ENCODE results near the gene IL1R1. TPM values are rescaled to one million over a fixed set of nuclear protein-coding genes. Genes with fewer than 3 reads are reported as not detected.
"Not testable (repeated sequence)": the region's sequence is repeated elsewhere in the genome, so short reads cannot be mapped to it uniquely, and the experiment has no call there.

The IL1R1 gene
- total and polyA plus RNA-seq, 2 donors: 34.9 to 72.7 TPM

DNA sequence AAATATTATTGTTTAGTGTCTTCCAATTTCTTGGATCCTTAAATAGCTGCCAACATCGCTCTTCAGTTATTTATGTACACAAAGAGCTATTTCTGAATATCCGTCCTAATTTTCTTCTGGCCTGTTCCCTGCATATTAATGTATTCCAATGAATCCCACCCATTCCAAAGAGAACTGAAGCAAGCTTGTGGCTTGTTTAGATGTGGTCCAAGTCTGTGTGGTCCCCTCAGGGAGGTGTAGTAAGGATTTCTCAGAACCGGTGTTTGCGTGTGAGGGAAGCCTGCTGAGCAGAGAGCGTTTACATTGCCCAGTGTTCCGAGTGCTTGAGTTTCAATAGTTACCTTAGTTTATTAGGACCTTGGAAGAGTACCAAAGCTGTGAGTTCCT, 25.1 kb upstream of the IL1R1 start:
- H3K4me3 ChIP-seq (ENCODE audit: low read depth, low read length): no peak overlapping the region
- DNase-seq (ENCODE audit: extremely low spot score): no peak
- 54% methylated on average over 6 of the region's 6 CpGs for WGBS
- no peaks in the 10 kb centered on the region for H3K36me3 ChIP-seq (ENCODE audit: insufficient read depth)
- H3K27ac ChIP-seq (ENCODE audit: low read depth): no peak overlapping the region
- H3K4me1 ChIP-seq (ENCODE audit: insufficient read depth): peaks cover 3% of the 10 kb centered on the region

DNA sequence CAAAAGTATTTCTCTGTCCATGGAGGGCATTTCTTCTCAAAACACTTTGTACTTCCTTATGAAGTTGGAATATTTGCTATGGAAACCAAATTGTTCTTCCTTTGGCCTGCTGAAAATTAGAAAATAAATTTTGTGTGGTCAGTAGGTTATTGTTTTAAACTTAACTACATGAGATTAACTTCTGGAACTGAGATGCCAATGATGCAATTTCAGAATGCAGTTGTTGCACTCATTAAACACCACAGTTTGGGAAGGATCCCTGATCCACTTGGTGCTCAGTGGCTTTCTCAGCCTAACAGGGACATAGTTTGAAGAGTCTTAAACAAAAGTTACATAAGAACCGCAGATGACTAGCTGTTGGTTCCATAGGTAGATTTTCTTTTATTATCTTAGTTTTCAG, 23.3 kb upstream of the IL1R1 start:
- Histone ChIP-seq H3K4me3 (ENCODE audit: low read depth, low read length) (no peak overlapping the region), H3K27ac (ENCODE audit: low read depth) (no peak overlapping the region), H3K36me3 (ENCODE audit: insufficient read depth) (no peaks in the 10 kb centered on the region), H3K4me1 (ENCODE audit: insufficient read depth) (peaks cover 3% of the 10 kb centered on the region)
- 97% methylated on average over 1 of the region's 1 CpG for WGBS
- DNase-seq (ENCODE audit: extremely low spot score): no peak

- Histone ChIP-seq H3K36me3 (ENCODE audit: insufficient read depth) (no peaks in the 10 kb centered on the region), H3K4me1 (ENCODE audit: insufficient read depth) (peaks cover 3% of the 10 kb centered on the region), H3K4me3 (ENCODE audit: low read depth, low read length) (no peak overlapping the region), H3K27ac (ENCODE audit: low read depth) (no peak overlapping the region)
- WGBS: 90% methylated on average over 5 of the region's 5 CpGs
- DNase-seq (ENCODE audit: extremely low spot score): no peak
These were observed 22.3 kb upstream of the IL1R1 start for GRCh38 chr2:102120261-102120660.

GRCh38 chr2:102120701-102121159, 21.8 kb upstream of the IL1R1 start:
- Histone ChIP-seq H3K27ac (ENCODE audit: low read depth) (no peak overlapping the region), H3K36me3 (ENCODE audit: insufficient read depth) (no peaks in the 10 kb centered on the region), H3K4me1 (ENCODE audit: insufficient read depth) (peaks cover 2% of the 10 kb centered on the region), H3K4me3 (ENCODE audit: low read depth, low read length) (no peak overlapping the region)
- WGBS: 91% methylated on average over 6 of the region's 6 CpGs
- DNase-seq (ENCODE audit: extremely low spot score): no peak

GRCh38 chr2:102122115-102122514, 20.4 kb upstream of the IL1R1 start:
- Histone ChIP-seq H3K4me1 (ENCODE audit: insufficient read depth) (peaks cover 2% of the 10 kb centered on the region), H3K27ac (ENCODE audit: low read depth) (no peak overlapping the region), H3K36me3 (ENCODE audit: insufficient read depth) (no peaks in the 10 kb centered on the region), H3K4me3 (ENCODE audit: low read depth, low read length) (no peak overlapping the region)
- DNase-seq (ENCODE audit: extremely low spot score): no peak
- 63% methylated on average over 3 of the region's 3 CpGs for WGBS

DNA sequence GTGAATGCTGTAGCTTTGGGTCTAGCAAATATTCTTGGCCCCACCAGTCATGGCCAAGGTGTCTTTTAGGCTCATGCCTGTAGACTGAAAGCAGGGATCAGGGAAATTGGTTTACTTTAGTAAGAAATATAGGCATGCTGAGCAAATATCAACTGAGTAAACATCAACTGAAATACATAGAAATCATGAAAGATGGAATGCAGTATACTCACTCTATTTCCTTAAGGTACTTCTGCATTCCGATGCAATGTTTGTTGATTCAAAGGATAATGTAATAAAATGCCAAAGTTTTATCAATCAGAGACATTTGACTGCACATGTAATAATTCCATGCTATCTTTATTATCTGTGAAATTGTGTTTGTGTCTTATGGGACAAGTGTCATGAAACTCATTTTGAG, 19.6 kb upstream of the IL1R1 start:
- H3K27ac ChIP-seq (ENCODE audit: low read depth): no peak overlapping the region
- 88% methylated on average over 1 of the region's 1 CpG for WGBS
- H3K36me3 ChIP-seq (ENCODE audit: insufficient read depth): no peaks in the 10 kb centered on the region
- no peak for DNase-seq (ENCODE audit: extremely low spot score)
- peaks cover 2% of the 10 kb centered on the region for H3K4me1 ChIP-seq (ENCODE audit: insufficient read depth)
- H3K4me3 ChIP-seq (ENCODE audit: low read depth, low read length): no peak overlapping the region

DNA sequence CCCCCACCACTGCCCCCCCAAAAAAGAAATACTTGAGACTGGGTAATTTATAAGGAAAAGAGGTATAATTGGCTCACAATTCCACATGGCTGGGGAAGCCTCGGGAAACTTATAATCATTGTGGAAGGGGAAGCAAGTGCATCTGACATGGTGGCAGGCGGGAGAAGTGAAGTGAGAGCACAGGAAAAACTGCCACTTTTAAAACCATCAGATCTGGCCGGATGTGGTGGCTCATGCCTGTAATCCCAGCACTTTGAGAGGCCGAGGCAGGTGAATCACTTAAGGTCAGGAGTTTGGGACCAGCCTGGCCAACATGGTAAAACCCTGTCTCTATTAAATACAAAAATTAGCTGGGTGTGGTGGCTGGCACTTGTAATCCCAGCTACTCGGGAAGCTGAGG, 18.1 kb upstream of the IL1R1 start:
- not testable (repeated sequence) for H3K27ac ChIP-seq (ENCODE audit: low read depth); H3K4me1 ChIP-seq (ENCODE audit: insufficient read depth)
- WGBS: 95% methylated on average over 5 of the region's 5 CpGs

DNA sequence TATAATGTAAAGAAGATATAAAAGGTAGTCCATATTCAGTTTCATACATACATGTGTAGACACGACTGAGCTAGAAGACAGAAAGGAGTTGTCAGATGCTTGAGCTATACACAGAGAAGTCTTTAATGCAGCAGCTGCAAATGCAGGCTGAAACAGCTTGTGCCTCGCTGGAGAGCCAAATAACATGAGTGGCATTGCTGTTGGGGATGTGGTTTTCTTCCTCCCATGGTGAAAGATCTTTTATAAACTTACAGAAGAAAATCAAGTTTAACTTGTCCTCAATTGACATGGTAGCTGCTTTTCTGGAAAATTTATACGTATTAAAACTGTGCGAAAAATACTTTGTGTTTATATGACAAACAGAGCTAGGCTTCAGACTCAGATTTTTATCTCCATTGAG, 16.4 kb upstream of the IL1R1 start:
- H3K36me3 ChIP-seq (ENCODE audit: insufficient read depth): no peaks in the 10 kb centered on the region
- 67% methylated on average over 4 of the region's 4 CpGs for WGBS
- no peak for DNase-seq (ENCODE audit: extremely low spot score)

More for the DNA sequence above, 18.1 kb upstream of the IL1R1 start:
- not testable (repeated sequence) for DNase-seq (ENCODE audit: extremely low spot score); H3K36me3 ChIP-seq (ENCODE audit: insufficient read depth); H3K4me3 ChIP-seq (ENCODE audit: low read depth, low read length)

GRCh38 chr2:102126660-102127059, 15.9 kb upstream of the IL1R1 start:
- DNase-seq (ENCODE audit: extremely low spot score): no peak
- no peak overlapping the region for H3K27ac ChIP-seq (ENCODE audit: low read depth)
- H3K4me1 ChIP-seq (ENCODE audit: insufficient read depth): peaks cover 1% of the 10 kb centered on the region
- no peaks in the 10 kb centered on the region for H3K36me3 ChIP-seq (ENCODE audit: insufficient read depth)
- 96% methylated on average over 2 of the region's 2 CpGs for WGBS
- no peak overlapping the region for H3K4me3 ChIP-seq (ENCODE audit: low read depth, low read length)

More for the DNA sequence above, 16.4 kb upstream of the IL1R1 start:
- peaks cover 1% of the 10 kb centered on the region for H3K4me1 ChIP-seq (ENCODE audit: insufficient read depth)
- no peak overlapping the region for H3K4me3 ChIP-seq (ENCODE audit: low read depth, low read length)
- H3K27ac ChIP-seq (ENCODE audit: low read depth): no peak overlapping the region

GRCh38 chr2:102129082-102129481, 13.5 kb upstream of the IL1R1 start:
- no peak overlapping the region for H3K27ac ChIP-seq (ENCODE audit: low read depth)
- whole genome bisulfite sequencing: 95% methylated on average over 1 of the region's 1 CpG
- H3K36me3 ChIP-seq (ENCODE audit: insufficient read depth): no peaks in the 10 kb centered on the region
- no peak overlapping the region for H3K4me3 ChIP-seq (ENCODE audit: low read depth, low read length)
- H3K4me1 ChIP-seq (ENCODE audit: insufficient read depth): peaks cover 1% of the 10 kb centered on the region
- no peak for DNase-seq (ENCODE audit: extremely low spot score)

DNA sequence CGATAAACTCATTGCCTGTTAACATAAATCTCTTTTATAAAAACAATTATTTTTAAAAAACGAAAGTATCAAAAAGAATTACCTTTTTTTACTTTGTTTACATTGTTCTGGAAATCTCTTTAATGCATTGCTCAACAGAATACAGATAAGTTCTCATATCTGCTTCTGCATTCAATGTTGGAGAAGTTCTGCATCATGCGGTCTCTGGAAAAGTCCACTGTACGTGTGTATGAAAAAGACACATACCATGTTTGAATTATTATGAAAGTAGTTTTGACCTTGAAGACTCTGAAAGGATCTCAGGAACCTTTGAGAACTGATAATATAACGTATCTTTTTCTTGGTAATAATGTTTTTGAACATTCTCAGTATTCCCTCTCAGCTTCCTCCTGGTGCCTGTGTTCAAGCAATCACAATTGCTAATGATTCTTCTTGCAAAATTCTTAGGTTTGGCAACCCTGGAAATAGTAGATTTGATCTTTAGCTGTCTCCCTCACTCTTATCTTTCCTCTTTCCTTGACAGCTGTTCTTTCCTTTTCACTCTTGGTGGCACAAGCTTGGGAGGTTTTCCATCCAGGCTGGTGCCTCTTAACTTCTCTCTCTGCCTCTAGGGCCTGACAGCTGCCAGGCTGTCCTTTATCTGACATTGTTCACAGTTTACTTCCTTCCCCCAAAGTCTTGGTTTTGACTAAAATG, 12.4 kb upstream of the IL1R1 start:
- Histone ChIP-seq H3K4me1 (ENCODE audit: insufficient read depth) (peaks cover 1% of the 10 kb centered on the region), H3K36me3 (ENCODE audit: insufficient read depth) (no peaks in the 10 kb centered on the region), H3K4me3 (ENCODE audit: low read depth, low read length) (no peak overlapping the region), H3K27ac (ENCODE audit: low read depth) (no peak overlapping the region)
- no peak for DNase-seq (ENCODE audit: extremely low spot score)
- WGBS: 82% methylated on average over 5 of the region's 5 CpGs

DNA sequence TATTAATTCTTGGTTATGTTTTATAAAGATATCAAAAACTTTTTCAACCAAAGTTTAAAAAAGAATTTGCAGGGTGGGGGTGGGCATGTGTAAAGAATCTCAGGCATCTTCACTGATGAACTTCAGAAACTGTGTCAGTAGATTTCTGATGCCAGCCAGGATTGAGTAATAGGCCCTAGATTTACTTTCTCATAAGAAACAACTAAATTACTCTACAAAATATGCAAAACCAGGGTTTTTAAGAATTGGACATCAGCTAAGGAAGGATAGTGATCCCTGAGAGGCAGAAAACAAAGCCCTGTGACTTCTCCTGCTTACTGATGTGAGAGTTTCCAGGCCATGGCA, 11.9 kb upstream of the IL1R1 start:
- DNase-seq (ENCODE audit: extremely low spot score): no peak
- peaks cover 1% of the 10 kb centered on the region for H3K4me1 ChIP-seq (ENCODE audit: insufficient read depth)

GRCh38 chr2:102131564-102131963, 11.0 kb upstream of the IL1R1 start:
- DNase-seq (ENCODE audit: extremely low spot score): no peak
- Histone ChIP-seq H3K4me1 (ENCODE audit: insufficient read depth) (peaks cover 1% of the 10 kb centered on the region), H3K36me3 (ENCODE audit: insufficient read depth) (no peaks in the 10 kb centered on the region), H3K4me3 (ENCODE audit: low read depth, low read length) (no peak overlapping the region), H3K27ac (ENCODE audit: low read depth) (no peak overlapping the region)
- WGBS: 84% methylated on average over 5 of the region's 5 CpGs

More for the DNA sequence above, 11.9 kb upstream of the IL1R1 start:
- Histone ChIP-seq H3K27ac (ENCODE audit: low read depth) (no peak overlapping the region), H3K36me3 (ENCODE audit: insufficient read depth) (no peaks in the 10 kb centered on the region), H3K4me3 (ENCODE audit: low read depth, low read length) (no peak overlapping the region)

DNA sequence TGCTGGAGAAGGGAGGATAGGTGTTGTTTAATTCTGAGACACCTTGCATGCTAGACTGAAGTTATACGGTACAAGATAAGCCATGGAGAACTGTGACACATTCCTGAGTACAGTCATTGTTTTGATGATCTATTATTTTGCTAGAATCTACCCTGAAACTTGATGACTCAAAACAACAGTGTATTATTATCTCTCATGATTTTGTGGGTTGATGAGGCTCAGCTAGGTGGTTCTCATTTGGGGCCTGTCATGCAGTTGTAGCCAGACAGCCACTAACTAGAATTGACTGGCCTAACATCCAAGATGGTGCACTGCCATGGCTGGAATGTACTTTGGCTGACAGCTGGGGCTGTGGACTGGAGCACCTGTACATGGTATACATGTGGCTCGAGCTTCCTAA, 5.4 kb upstream of the IL1R1 start:
- H3K4me1 ChIP-seq (ENCODE audit: insufficient read depth): no peaks in the 10 kb centered on the region
- 93% methylated on average over 2 of the region's 2 CpGs for WGBS
- H3K27ac ChIP-seq (ENCODE audit: low read depth): no peak overlapping the region
- no peaks in the 10 kb centered on the region for H3K36me3 ChIP-seq (ENCODE audit: insufficient read depth)
- DNase-seq (ENCODE audit: extremely low spot score): no peak
- H3K4me3 ChIP-seq (ENCODE audit: low read depth, low read length): no peak overlapping the region

DNA sequence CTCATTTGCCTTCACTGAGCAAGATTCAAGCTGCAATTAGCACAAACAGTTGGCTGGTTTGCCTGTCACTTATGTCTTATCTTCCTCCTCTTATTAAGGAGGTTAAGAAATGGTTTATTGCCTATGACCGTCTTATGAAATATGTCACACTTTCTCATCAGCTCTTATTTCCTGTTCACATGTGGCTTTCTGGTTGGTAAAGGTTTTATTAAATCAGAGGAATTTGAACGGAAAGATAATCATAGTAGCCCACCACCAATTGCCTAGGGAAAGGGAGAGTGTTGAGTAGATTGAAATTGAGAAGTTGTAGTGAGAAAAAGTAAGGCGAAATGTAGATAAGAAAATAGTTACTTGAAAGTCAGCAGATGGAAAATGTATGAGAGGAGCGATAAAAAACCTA, 4.2 kb upstream of the IL1R1 start:
- H3K27ac ChIP-seq (ENCODE audit: low read depth): no peak overlapping the region
- DNase-seq (ENCODE audit: extremely low spot score): no peak
- no peaks in the 10 kb centered on the region for H3K36me3 ChIP-seq (ENCODE audit: insufficient read depth)
- H3K4me1 ChIP-seq (ENCODE audit: insufficient read depth): no peaks in the 10 kb centered on the region
- no peak overlapping the region for H3K4me3 ChIP-seq (ENCODE audit: low read depth, low read length)
- WGBS: 77% methylated on average over 4 of the region's 4 CpGs

Measured in urinary bladder (tissue), 4 donors.